Uterus (tissue), 4 donors: ENCODE results near the gene DMBX1. TPM values are rescaled to one million over a fixed set of nuclear protein-coding genes. Genes with fewer than 3 reads are reported as not detected.

ENCODE experiments used
- DNase-seq, 2 donors: peaks; one replicate each; pipeline ENCODE4 v3.0.0-alpha.2; 2019 to 2020
- H3K27ac ChIP-seq, 2 donors: fragments of 200-600 bp; sonication (generic); 1 replicate in 1 of 2; 2 replicates in 1 of 2; pipeline ENCODE4 v1.5.1; 2016 to 2018
- H3K27me3 ChIP-seq, 2 donors: fragments of 200-600 bp; sonication (generic); one replicate each; pipeline ENCODE4 v1.5.1; 2018 to 2019; ENCODE audit warnings: control low read depth in 1 of 2
- H3K36me3 ChIP-seq, 2 donors: fragments of 200-600 bp; sonication (generic); one replicate each; pipeline ENCODE4 v1.5.1; 2019; ENCODE audit warnings: control low read depth in 1 of 2
- H3K4me1 ChIP-seq, 2 donors: fragments of 200-600 bp; sonication (generic); one replicate each; pipeline ENCODE4 v1.5.1; 2018 to 2019; ENCODE audit warnings: control low read depth in 1 of 2
- H3K4me3 ChIP-seq, 2 donors: fragments of 200-600 bp; sonication (generic); 1 replicate in 1 of 2; 2 replicates in 1 of 2; pipeline ENCODE4 v1.5.1; 2018 to 2019; ENCODE audit warnings: mild to moderate bottlenecking in 1 of 2
- H3K9me3 ChIP-seq, 2 donors: fragments of 200-600 bp; sonication (generic); one replicate each; pipeline ENCODE4 v1.5.1; 2019; ENCODE audit warnings: control low read depth in 1 of 2
- CTCF ChIP-seq, 4 experiments: fragments of 200-600 bp in 2 of 4; fragments of 450-650 bp in 2 of 4; sonication (generic) in 2 of 4; IDR thresholded peaks; one replicate each; pipeline ENCODE4 v1.5.1; 2016 to 2019; ENCODE audit warnings: antibody characterized with exemption in 4 of 4, mild to moderate bottlenecking in 2 of 4, moderate library complexity in 1 of 4
- POLR2A ChIP-seq, 2 donors: fragments of 450-650 bp; IDR thresholded peaks; one replicate each; pipeline ENCODE4 v1.6.1; 2016; ENCODE audit warnings: antibody characterized with exemption in 2 of 2, mild to moderate bottlenecking in 1 of 2, moderate library complexity in 1 of 2
- intact Hi-C: fragments of 100-400 bp; cut with DNase I; formaldehyde crosslinking; loops from one replicate; pipeline ENCODE4 v1.15.1; 2023; ENCODE audit warnings: low total_unique reads
- total RNA-seq, 4 donors: library from RNA; depleted of rRNA in 3 of 4; stranded (reverse); fragments of >200 nt in 3 of 4; gene quantifications; one replicate each; pipeline versions ENCODE4 v1.1.0 to v1.2.4, GENCODE V29; 2014 to 2023
- donor health status: DM: yes; HTN: yes; CAD: no.

DMBX1 gene
- total RNA-seq, 4 donors from 2014 or later, result 0.07 TPM; not detected in 3

- Histone ChIP-seq H3K4me1 (peaks cover 0 to 6% of the 10 kb centered on the region in 2 donors), H3K27me3 (no peaks in the 10 kb centered on the region), H3K9me3 (no peaks in the 10 kb centered on the region), H3K27ac (no peak overlapping the region), H3K4me3 (no peak overlapping the region), H3K36me3 (no peaks in the 10 kb centered on the region)
- TF ChIP-seq CTCF (IDR thresholded peaks at IDR 0.05) (no peak), POLR2A (IDR thresholded peaks at IDR 0.05) (no peak)
- intact Hi-C loops, result no loop called here
- no peak for DNase-seq
These were observed 39.5 kb upstream of the DMBX1 start for GRCh38 chr1:46450160-46450517.

GRCh38 chr1:46451948-46452930 lies 37.4 kb upstream of the DMBX1 start:
- DNase-seq, result no peak
- no peak for TF ChIP-seq POLR2A (IDR thresholded peaks at IDR 0.05)
- H3K27ac ChIP-seq, result no peak overlapping the region
- no peaks in the 10 kb centered on the region for H3K9me3 ChIP-seq
- intact Hi-C loops, result no loop called here
- peaks cover 0 to 6% of the 10 kb centered on the region in 2 donors for H3K4me1 ChIP-seq
- no peak overlapping the region for H3K4me3 ChIP-seq
- no peaks in the 10 kb centered on the region for H3K27me3 ChIP-seq
- H3K36me3 ChIP-seq, result no peaks in the 10 kb centered on the region

- peaks cover 0 to 4% of the 10 kb centered on the region in 2 donors for H3K4me1 ChIP-seq
- H3K4me3 ChIP-seq, result no peak overlapping the region
- H3K9me3 ChIP-seq, result no peaks in the 10 kb centered on the region
- intact Hi-C loops, result no loop called here
- no peak for DNase-seq
- TF ChIP-seq CTCF (IDR thresholded peaks at IDR 0.05) (no peak), POLR2A (IDR thresholded peaks at IDR 0.05) (no peak)
- no peaks in the 10 kb centered on the region for H3K27me3 ChIP-seq
- no peaks in the 10 kb centered on the region for H3K36me3 ChIP-seq
- no peak overlapping the region for H3K27ac ChIP-seq
These were observed 36.7 kb upstream of the DMBX1 start for GRCh38 chr1:46452931-46453325.

GRCh38 chr1:46453449-46453848 lies 36.2 kb upstream of the DMBX1 start:
- no peak overlapping the region for H3K27ac ChIP-seq
- intact Hi-C loops, result no loop called here
- no peaks in the 10 kb centered on the region for H3K9me3 ChIP-seq
- H3K27me3 ChIP-seq, result no peaks in the 10 kb centered on the region
- no peaks in the 10 kb centered on the region for H3K4me1 ChIP-seq
- no peaks in the 10 kb centered on the region for H3K36me3 ChIP-seq
- H3K4me3 ChIP-seq, result no peak overlapping the region
- no peak for DNase-seq
- TF ChIP-seq CTCF (IDR thresholded peaks at IDR 0.05), result no peak
- no peak for TF ChIP-seq POLR2A (IDR thresholded peaks at IDR 0.05)

- intact Hi-C loops, result no loop called here
- Histone ChIP-seq H3K4me1 (no peaks in the 10 kb centered on the region), H3K9me3 (no peaks in the 10 kb centered on the region), H3K27ac (no peak overlapping the region), H3K4me3 (no peak overlapping the region), H3K36me3 (no peaks in the 10 kb centered on the region), H3K27me3 (no peaks in the 10 kb centered on the region)
- DNase-seq, result no peak
- TF ChIP-seq POLR2A (IDR thresholded peaks at IDR 0.05) (no peak), CTCF (IDR thresholded peaks at IDR 0.05) (no peak)
These were observed 33.7 kb upstream of the DMBX1 start for GRCh38 chr1:46455951-46456350.
